Mesodermal cell (in vitro differentiated cells): Measurements from ENCODE around the gene YY1.

ENCODE experiments used
- H3K27ac ChIP-seq: 2 replicates; pipeline ENCODE4 v1.7.0; 2013; ENCODE audit warnings: mild to moderate bottlenecking, low read depth, low read length, moderate library complexity; ENCODE audit not compliant: severe bottlenecking
- H3K36me3 ChIP-seq: 2 replicates; pipeline ENCODE4 v1.7.1; 2013; ENCODE audit warnings: mild to moderate bottlenecking, low read length, moderate library complexity; ENCODE audit not compliant: control insufficient read depth, insufficient read depth
- H3K4me1 ChIP-seq: one replicate; pipeline ENCODE4 v1.7.1; 2013; ENCODE audit warnings: mild to moderate bottlenecking, low read length; ENCODE audit not compliant: insufficient read depth, control insufficient read depth, poor library complexity, severe bottlenecking
- H3K4me3 ChIP-seq: 2 replicates; pipeline ENCODE4 v1.7.0; 2013; ENCODE audit warnings: low read length, control low read depth, mild to moderate bottlenecking; ENCODE audit not compliant: insufficient read depth, poor library complexity, severe bottlenecking; ENCODE audit errors: extremely low read depth
- H3K9me3 ChIP-seq: 2 replicates; pipeline ENCODE4 v1.7.1; 2013; ENCODE audit warnings: mild to moderate bottlenecking, low read length, moderate library complexity; ENCODE audit not compliant: control insufficient read depth
- WGBS, 2 experiments: methylation state at CpG; one replicate each; pipeline ENCODE4 v1.1.5; 2013; ENCODE audit warnings: missing lambda C conversion rate in 2 of 2; ENCODE audit not compliant: insufficient coverage in 2 of 2; 5-methylcytosine and 5-hydroxymethylcytosine counted together

The YY1 gene

DNA sequence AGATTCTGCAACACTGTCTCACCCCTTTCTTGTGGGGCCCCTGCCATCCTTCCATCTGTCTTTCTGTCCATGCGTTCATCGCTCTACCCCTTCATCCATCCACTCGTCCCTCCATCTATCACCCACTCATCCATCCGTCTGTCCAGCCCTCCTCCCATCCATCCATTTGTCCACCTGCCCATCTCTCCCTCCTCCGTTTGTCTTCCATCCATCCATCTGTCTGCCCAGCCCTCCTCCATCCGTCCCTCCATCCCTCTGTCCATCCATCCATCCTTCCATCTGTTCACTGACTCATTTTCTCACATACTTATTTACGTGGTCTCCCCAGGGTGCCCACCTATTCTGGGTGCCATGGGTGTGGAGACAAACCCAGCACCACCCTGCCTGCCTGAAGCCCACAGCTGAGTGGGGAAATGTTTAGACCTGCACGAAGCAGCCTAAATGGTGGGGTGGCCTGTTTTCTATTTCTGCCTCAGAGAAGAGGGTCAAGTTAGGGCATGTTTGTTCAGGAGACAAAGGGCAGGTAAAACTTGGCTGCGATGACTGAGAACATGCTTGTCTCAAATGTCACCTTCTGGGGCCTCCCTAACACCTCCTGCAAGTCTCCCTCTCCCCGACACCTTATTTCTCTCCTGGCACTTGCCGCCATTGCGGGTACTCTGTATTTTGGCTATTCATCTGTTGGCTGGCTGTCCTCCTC lies 81.4 kb downstream of the YY1 start:
- H3K4me1 ChIP-seq, result no peaks in the 10 kb centered on the region
- 93 to 94% methylated on average over 12 of the region's 12 CpGs for WGBS, 2 experiments

DNA sequence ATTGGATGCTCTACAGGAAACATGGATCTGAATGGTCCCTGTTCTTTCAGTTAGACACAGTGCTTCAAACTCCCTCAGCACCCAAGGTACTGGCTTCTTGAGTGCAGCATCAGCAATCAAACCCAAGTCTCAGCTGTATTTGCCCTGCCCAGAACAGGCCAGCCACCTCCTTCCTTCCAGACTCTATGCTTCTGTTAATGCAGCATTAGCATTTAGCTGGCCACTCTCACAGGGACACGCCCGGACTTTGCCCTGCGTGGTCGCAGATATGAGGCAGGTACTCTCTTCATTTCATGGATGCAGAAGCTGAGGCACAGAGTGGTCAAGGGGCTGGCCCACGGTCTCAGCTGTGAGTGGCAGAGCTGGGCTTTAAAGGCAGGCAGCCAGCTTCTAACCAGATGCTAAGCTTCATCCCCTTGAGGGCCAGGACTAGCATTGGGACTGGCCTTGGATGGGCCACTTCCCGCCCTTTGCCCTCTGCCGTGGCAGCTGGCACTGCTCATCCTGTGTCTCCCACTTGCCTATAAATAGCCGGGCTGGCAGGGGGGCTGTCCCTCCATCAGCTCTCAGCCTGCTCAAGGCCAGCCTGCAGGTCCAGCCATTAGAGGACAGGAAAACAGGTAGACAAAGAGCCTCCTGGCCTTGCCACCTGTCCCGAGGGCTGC lies 82.7 kb downstream of the YY1 start:
- Histone ChIP-seq H3K9me3 (no peaks in the 10 kb centered on the region), H3K27ac (no peak overlapping the region), H3K4me1 (no peaks in the 10 kb centered on the region), H3K4me3 (no peak overlapping the region), H3K36me3 (no peaks in the 10 kb centered on the region)
- 86 to 93% methylated on average over 9 of the region's 9 CpGs for WGBS, 2 experiments

More for the DNA sequence above, 81.4 kb downstream of the YY1 start:
- H3K4me3 ChIP-seq, result no peak overlapping the region
- no peak overlapping the region for H3K27ac ChIP-seq
- H3K9me3 ChIP-seq, result no peaks in the 10 kb centered on the region
- no peaks in the 10 kb centered on the region for H3K36me3 ChIP-seq

DNA sequence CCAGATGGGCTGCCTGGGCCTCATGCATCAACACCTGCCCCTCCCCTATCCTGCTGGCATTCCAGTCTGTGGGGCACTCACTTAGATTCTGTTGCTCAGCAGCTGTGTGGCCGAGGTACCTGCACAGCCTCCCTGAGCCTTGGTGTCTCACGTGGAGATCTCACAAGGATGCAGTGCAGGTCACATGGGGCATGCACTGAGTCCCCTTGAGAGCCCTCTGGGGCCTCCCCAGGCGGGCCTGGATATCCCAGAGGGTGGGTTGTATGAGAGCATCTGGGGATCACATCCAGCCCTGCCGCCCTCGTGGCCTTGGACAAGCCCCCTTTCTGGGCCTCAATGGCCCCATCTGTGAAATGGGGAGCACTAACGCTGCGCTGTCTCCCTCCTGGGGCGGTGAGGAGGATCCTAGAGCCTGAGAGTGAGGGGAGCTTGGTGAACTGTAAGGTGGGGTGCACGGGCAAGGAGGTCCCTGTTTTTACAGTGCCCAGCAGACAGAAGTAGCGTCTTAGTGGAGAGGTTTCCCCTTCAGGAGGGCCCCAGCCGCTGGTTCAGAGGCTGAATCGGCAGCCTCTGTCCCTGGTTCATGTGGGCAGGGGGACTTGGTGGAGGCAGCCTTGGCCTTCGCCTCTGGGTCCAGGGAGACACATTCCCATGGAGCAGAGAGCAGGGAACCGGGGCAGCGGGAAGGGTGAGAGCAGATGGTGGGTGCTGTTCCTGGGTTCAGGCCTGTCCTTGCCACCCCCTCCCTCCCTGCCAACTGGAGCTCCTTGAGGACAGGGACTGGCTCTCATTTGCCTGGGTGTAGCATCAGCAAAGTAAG lies 83.4 kb downstream of the YY1 start:
- WGBS, 2 experiments, result 87 to 94% methylated on average over 12 to 15 of the region's 15 CpGs
- Histone ChIP-seq H3K9me3 (no peaks in the 10 kb centered on the region), H3K4me1 (no peaks in the 10 kb centered on the region), H3K27ac (no peak overlapping the region), H3K4me3 (no peak overlapping the region), H3K36me3 (no peaks in the 10 kb centered on the region)

DNA sequence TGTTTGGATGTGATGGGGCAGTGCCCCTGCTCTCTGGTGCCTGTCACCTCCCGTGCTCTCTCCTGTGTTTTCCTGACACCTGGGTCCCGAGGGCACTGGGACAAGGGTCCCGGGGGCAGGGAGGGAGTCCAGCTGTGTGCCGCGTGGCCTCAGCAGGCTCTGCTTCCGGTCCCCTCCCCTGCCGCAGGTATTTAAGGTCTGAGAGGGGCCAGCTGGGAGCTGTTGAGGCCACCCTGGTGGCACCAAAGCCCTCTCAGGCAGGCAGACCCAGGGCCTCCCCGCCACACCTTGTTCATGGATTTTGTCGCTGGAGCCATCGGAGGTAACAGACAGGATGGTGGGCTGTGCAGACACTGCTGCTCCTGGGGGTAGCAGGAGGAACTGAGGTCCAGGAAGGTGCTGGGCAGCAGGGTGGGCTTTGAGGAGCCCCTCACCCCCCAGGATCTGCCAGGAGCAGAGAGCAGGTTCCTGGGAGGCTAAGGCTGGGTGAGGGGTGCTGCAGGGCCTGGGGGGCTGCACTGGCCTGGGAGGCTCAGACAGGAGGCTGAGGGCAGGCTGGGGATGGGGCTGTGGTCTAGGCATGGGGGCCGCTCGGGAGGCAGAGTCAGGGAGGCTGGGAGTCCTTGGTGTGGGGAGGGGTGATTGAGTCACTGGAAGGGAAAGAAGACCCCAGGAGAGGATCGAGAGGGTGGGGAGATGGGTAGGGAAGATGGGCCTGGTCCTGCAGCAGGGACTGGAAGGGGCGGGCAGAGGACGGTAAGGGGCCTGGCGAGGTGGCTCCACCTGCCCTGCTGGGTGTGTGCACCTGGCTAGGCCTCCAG lies 84.4 kb downstream of the YY1 start, which contains the start of gene SLC25A47:
TSS of gene SLC25A47 (plus strand) at position 219 of the 821 bp plus-strand sequence. CDS start at position 295, 76 bp downstream.
- 84 to 93% methylated on average over 12 to 16 of the region's 16 CpGs for WGBS, 2 experiments
- Histone ChIP-seq H3K4me1 (no peaks in the 10 kb centered on the region), H3K36me3 (no peaks in the 10 kb centered on the region), H3K27ac (no peak within 1 kb of the TSS), H3K4me3 (no peak within 1 kb of the TSS), H3K9me3 (no peaks in the 10 kb centered on the region)

DNA sequence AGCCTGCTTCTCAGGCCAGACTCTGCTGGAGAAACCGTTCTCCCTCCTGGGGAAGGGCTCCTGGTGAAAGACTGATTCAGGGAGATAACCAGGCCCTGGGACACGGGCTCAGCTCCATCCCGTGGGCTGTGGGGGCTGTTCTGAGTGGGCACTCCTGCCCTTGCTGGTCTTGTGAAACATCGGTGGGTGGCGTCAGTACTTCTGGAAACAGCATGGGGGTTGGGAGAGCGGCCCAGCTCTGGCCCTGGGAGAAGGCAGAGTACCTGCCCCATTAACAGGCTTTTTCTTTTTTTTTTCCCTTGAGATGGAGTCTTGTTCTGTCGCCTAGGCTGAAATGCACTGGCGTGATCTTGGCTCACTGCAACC lies 85.0 kb downstream of the YY1 start:
- Histone ChIP-seq H3K4me3 (no peak overlapping the region), H3K27ac (no peak overlapping the region), H3K4me1 (no peaks in the 10 kb centered on the region), H3K36me3 (no peaks in the 10 kb centered on the region), H3K9me3 (no peaks in the 10 kb centered on the region)
- WGBS, 2 experiments, result 90% methylated on average over 8 of the region's 8 CpGs

DNA sequence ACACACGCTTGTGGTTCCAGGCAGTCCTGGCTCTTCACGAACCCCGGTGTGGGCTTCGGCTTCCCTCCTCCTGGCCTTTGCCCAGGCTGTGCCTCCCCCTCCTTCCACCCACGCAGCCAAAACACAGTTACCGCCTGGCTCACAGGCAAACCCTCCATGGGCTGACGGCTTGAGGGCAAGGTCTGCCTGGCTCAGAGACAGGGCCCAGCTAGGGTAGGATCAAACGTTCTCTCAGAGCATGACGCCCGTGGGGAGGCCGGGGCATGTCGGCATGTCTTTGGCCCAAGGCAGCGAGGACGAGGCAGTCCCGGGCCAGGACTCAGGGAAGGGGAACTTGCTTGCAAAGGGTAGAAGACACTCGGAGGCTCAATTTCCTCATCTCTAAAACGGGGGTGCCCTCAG lies 86.3 kb downstream of the YY1 start:
- Histone ChIP-seq H3K9me3 (no peaks in the 10 kb centered on the region), H3K4me3 (no peak overlapping the region), H3K27ac (no peak overlapping the region), H3K36me3 (no peaks in the 10 kb centered on the region), H3K4me1 (no peaks in the 10 kb centered on the region)
- WGBS, 2 experiments, result 91 to 95% methylated on average over 14 to 15 of the region's 17 CpGs

DNA sequence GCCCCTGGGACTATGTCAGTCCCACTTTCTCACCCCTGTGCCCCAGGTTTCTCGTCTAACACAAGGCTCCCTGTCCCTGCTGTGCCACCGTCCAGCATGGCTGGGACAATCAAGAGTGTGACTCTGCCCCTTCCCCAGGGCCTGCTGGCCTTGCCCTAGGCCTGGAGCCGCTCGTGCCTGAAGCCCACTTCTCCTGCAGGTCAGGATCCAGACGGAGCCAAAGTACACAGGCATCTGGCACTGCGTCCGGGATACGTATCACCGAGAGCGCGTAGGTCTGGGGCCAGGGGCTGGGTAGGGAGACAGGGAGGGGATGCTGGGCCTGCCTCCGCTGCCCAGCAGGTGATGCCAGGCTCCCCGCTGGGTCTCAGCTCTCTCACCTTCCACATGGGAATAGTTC lies 87.0 kb downstream of the YY1 start:
- 92 to 99% methylated on average over 10 to 11 of the region's 13 CpGs for WGBS, 2 experiments
- Histone ChIP-seq H3K36me3 (no peaks in the 10 kb centered on the region), H3K4me1 (no peaks in the 10 kb centered on the region)

DNA sequence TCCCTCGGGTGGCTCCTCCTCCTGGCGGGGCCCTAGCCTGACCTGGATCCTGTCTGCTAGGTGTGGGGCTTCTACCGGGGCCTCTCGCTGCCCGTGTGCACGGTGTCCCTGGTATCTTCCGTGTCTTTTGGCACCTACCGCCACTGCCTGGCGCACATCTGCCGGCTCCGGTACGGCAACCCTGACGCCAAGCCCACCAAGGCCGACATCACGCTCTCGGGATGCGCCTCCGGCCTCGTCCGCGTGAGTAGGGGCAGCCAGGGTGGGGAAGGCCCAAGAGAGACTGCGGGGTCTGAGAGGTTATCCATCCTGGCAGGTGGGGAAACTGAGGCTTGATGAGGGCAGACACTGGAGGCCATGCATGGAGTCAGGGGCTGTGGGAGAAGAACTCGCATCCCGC lies 88.2 kb downstream of the YY1 start:
- Histone ChIP-seq H3K9me3 (no peaks in the 10 kb centered on the region), H3K36me3 (no peaks in the 10 kb centered on the region), H3K27ac (no peak overlapping the region), H3K4me3 (no peak overlapping the region), H3K4me1 (no peaks in the 10 kb centered on the region)
- WGBS, 2 experiments, result 93% methylated on average over 24 of the region's 24 CpGs

More for the DNA sequence above, 87.0 kb downstream of the YY1 start:
- Histone ChIP-seq H3K27ac (no peak overlapping the region), H3K9me3 (no peaks in the 10 kb centered on the region), H3K4me3 (no peak overlapping the region)

DNA sequence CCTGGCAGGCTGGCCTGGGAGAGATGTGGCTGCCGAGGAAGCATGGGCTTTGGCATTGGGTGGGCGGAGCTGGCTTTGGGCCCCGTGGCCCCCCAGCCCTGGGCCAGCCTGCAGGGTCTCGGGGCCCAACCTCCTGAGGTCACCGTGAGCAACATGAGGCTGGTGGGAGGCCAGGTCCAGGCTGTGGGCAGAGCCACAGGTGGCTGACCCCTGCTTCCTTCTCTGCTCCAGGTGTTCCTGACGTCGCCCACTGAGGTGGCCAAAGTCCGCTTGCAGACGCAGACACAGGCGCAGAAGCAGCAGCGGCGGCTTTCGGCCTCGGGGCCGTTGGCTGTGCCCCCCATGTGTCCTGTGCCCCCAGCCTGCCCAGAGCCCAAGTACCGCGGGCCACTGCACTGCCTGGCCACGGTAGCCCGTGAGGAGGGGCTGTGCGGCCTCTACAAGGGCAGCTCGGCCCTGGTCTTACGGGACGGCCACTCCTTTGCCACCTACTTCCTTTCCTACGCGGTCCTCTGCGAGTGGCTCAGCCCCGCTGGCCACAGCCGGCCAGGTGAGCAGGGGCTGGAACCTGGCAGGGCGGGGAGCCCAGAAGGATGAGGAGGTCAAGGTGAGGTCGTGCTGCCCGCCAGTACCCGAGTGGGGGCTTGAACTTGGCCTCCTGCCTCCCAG lies 89.7 kb downstream of the YY1 start:
- 93% methylated on average over 29 of the region's 32 CpGs for WGBS, 2 experiments
- Histone ChIP-seq H3K4me3 (no peak overlapping the region), H3K36me3 (peaks cover 6% of the 10 kb centered on the region), H3K9me3 (no peaks in the 10 kb centered on the region), H3K27ac (no peak overlapping the region), H3K4me1 (no peaks in the 10 kb centered on the region)
